ENCODE results near the gene APBA2. TPM values are rescaled to one million over a fixed set of nuclear protein-coding genes. Genes with fewer than 3 reads are reported as not detected.

The APBA2 gene
- total RNA-seq, 1 donor from 2014 or later: 19.6 TPM

- Histone ChIP-seq H3K27ac (no peak overlapping the region), H3K36me3 (no peaks in the 10 kb centered on the region), H3K4me1 (peaks cover 14% of the 10 kb centered on the region), H3K4me3 (no peak overlapping the region), H3K27me3 (no peaks in the 10 kb centered on the region), H3K9me3 (no peaks in the 10 kb centered on the region)
- TF ChIP-seq CTCF (IDR thresholded peaks at IDR 0.05): no peak
- no peak for TF ChIP-seq POLR2A (IDR thresholded peaks at IDR 0.05)
- TF ChIP-seq POLR2AphosphoS5 (IDR thresholded peaks at IDR 0.05; ENCODE audit: insufficient read depth in 1 of 2, low read depth in 1 of 2): no peak
- intact Hi-C loops (cut with DNase I): no loop called here
- DNase-seq (ENCODE audit: extremely low spot score in 2 of 2): no peak
Measured at GRCh38 chr15:29135702-29136646, 250.2 kb downstream of the APBA2 start.

GRCh38 chr15:29138260-29138659 lies 252.5 kb downstream of the APBA2 start:
- Histone ChIP-seq H3K27ac (no peak overlapping the region), H3K9me3 (no peaks in the 10 kb centered on the region), H3K27me3 (no peaks in the 10 kb centered on the region), H3K36me3 (no peaks in the 10 kb centered on the region), H3K4me3 (no peak overlapping the region), H3K4me1 (peaks cover 14% of the 10 kb centered on the region)
- no peak for TF ChIP-seq POLR2AphosphoS5 (IDR thresholded peaks at IDR 0.05; ENCODE audit: insufficient read depth in 1 of 2, low read depth in 1 of 2)
- TF ChIP-seq POLR2A (IDR thresholded peaks at IDR 0.05): no peak
- TF ChIP-seq CTCF (IDR thresholded peaks at IDR 0.05): no peak
- no peak for DNase-seq (ENCODE audit: extremely low spot score in 2 of 2)
- intact Hi-C loops (cut with DNase I): no loop called here

- intact Hi-C loops (cut with DNase I): no loop called here
- TF ChIP-seq POLR2A (IDR thresholded peaks at IDR 0.05) (no peak), POLR2AphosphoS5 (IDR thresholded peaks at IDR 0.05; ENCODE audit: insufficient read depth in 1 of 2, low read depth in 1 of 2) (no peak), CTCF (IDR thresholded peaks at IDR 0.05) (no peak)
- H3K36me3 ChIP-seq: no peaks in the 10 kb centered on the region
- no peak for DNase-seq (ENCODE audit: extremely low spot score in 2 of 2)
- H3K27ac ChIP-seq: no peak overlapping the region
- no peaks in the 10 kb centered on the region for H3K27me3 ChIP-seq
- H3K4me1 ChIP-seq: peaks cover 14% of the 10 kb centered on the region
- no peaks in the 10 kb centered on the region for H3K9me3 ChIP-seq
- no peak overlapping the region for H3K4me3 ChIP-seq
Measured at GRCh38 chr15:29139072-29139471, 253.3 kb downstream of the APBA2 start.

GRCh38 chr15:29139540-29140459 lies 254.0 kb downstream of the APBA2 start:
- Histone ChIP-seq H3K9me3 (no peaks in the 10 kb centered on the region), H3K27me3 (no peaks in the 10 kb centered on the region), H3K4me3 (no peak overlapping the region), H3K4me1 (peaks cover 14% of the 10 kb centered on the region), H3K27ac (no peak overlapping the region), H3K36me3 (no peaks in the 10 kb centered on the region)
- TF ChIP-seq CTCF (IDR thresholded peaks at IDR 0.05) (peak in 2 of 3 experiments; percentile 26 to 34), POLR2A (IDR thresholded peaks at IDR 0.05) (no peak), POLR2AphosphoS5 (IDR thresholded peaks at IDR 0.05; ENCODE audit: insufficient read depth in 1 of 2, low read depth in 1 of 2) (no peak)
- intact Hi-C loops (cut with DNase I): no loop called here
- DNase-seq (ENCODE audit: extremely low spot score in 2 of 2): no peak
